ENCODE results near the gene PDCL2.

- no peak for TF ChIP-seq CTCF (conservative IDR thresholded peaks at IDR 0.05 in 1 of 2, IDR thresholded peaks at IDR 0.05 in 1 of 2; ENCODE audit: low read depth in 1 of 2, low read length in 2 of 2)
- TF ChIP-seq EZH2 (IDR thresholded peaks at IDR 0.05; ENCODE audit: low read length, missing control alignments) = no peak
These were observed 48.2 kb downstream of the PDCL2 start for GRCh38 chr4:55543858-55544257.
